ENCODE results near the gene MEIS1.

The MEIS1 gene

DNA sequence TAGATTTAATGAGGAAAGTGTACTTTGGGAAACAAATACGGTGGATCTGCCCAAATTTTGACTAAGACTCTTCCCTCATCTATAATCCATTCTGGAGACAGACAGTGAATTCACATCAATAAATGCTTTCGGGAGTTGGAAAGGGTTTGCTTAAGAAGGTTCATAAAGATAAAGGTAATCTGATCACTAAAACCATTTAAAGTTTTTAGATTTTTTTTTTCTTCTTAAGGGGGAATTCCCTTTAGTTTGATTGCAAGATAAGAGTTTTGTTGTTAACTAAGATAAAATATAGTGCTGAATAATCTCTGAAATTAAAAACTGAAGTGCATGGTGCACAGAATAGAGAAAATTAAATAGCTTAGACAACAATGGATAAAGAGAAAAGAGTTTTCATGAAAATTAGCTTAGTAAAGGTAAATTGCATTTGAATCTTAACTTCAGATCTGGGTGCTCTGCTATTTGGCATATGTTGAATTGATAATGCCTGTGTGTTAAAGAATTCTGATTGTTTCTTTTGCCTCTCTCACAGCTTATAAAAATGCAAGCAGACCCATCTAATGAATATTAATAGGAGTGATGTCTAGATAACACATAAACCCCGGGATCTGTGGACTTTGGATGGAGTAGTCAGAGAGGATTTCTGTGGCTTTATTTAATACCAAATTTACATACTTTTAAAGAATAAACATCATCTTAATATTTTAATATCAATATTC lies 100.8 kb downstream of the MEIS1 start:
- Histone ChIP-seq H3K4ac (ENCODE audit: low read depth in 1 of 2, low read length in 2 of 2) (no peak overlapping the region), H3K23ac (ENCODE audit: low read length in 2 of 2) (no peak overlapping the region), H4K91ac (ENCODE audit: low read length) (no peak overlapping the region), H3K18ac (ENCODE audit: low read depth in 1 of 2, low read length in 2 of 2) (no peak overlapping the region), H3K14ac (ENCODE audit: low read length in 2 of 2) (no peak overlapping the region), H2BK120ac (ENCODE audit: low read depth, low read length) (no peak overlapping the region), H3K9me3 (ENCODE audit: control insufficient read depth, low read length) (no peaks in the 10 kb centered on the region), H3K79me1 (replicated peaks; ENCODE audit: low read length, poor library complexity, severe bottlenecking) (no peaks in the 10 kb centered on the region), H2BK12ac (ENCODE audit: low read length in 2 of 2) (no peak overlapping the region), H2AFZ (ENCODE audit: low read depth, low read length) (no peak overlapping the region), H2BK5ac (ENCODE audit: low read depth, low read length, poor library complexity, severe bottlenecking) (no peak overlapping the region), H3K27me3 (ENCODE audit: control insufficient read depth in 1 of 2, insufficient read depth in 1 of 2, low read length in 2 of 2) (no peaks in the 10 kb centered on the region), H3K36me3 (ENCODE audit: control insufficient read depth in 1 of 2, insufficient read depth in 2 of 2, low read depth in 1 of 2, low read length in 2 of 2) (no peaks in the 10 kb centered on the region), H3K4me1 (ENCODE audit: control insufficient read depth, insufficient read depth, low read depth, low read length) (no peaks in the 10 kb centered on the region), H2AK5ac (ENCODE audit: low read length, severe bottlenecking) (no peak overlapping the region), H3K9ac (ENCODE audit: low read length) (no peak overlapping the region), H3K4me3 (ENCODE audit: insufficient read depth in 1 of 2, low read depth in 1 of 2, low read length in 2 of 2) (no peak overlapping the region), H3K4me2 (ENCODE audit: low read length, poor library complexity, severe bottlenecking) (no peak overlapping the region), H4K8ac (ENCODE audit: low read length) (no peak overlapping the region), H3K27ac (ENCODE audit: low read length, poor library complexity, severe bottlenecking) (no peak overlapping the region), H2BK15ac (ENCODE audit: low read depth, poor library complexity, severe bottlenecking) (no peak overlapping the region)
- whole genome bisulfite sequencing, result no CpG with 5 or more reads among the region's 3 CpGs
- no peak for DNase-seq

DNA sequence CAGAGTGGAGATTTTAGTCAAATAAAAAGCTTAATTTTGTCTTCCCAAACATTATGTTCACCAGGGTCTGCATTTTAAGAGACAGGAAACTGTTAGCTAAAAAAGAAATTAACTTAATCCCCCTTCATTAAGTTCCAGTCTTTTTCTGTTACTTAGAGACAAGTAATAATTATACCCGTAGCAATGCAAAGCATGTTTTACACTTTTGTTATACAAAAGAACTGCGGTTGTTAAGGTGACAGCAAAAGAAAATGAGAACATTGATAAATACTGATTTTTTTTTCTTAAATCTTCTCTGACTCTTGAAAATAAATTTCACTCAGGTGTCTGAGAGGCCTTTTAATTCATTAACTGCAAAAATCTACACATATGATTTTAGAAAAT lies 101.4 kb downstream of the MEIS1 start:
- no peak overlapping the region for H3K4me2 ChIP-seq (ENCODE audit: low read length, poor library complexity, severe bottlenecking)
- no peak overlapping the region for H3K27ac ChIP-seq (ENCODE audit: low read length, poor library complexity, severe bottlenecking)
- no peaks in the 10 kb centered on the region for H3K9me3 ChIP-seq (ENCODE audit: control insufficient read depth, low read length)
- H4K8ac ChIP-seq (ENCODE audit: low read length), result no peak overlapping the region
- H3K4ac ChIP-seq (ENCODE audit: low read depth in 1 of 2, low read length in 2 of 2), result no peak overlapping the region
- no peak overlapping the region for H2BK5ac ChIP-seq (ENCODE audit: low read depth, low read length, poor library complexity, severe bottlenecking)
- no peak overlapping the region for H4K91ac ChIP-seq (ENCODE audit: low read length)
- H2AK5ac ChIP-seq (ENCODE audit: low read length, severe bottlenecking), result no peak overlapping the region
- H3K27me3 ChIP-seq (ENCODE audit: control insufficient read depth in 1 of 2, insufficient read depth in 1 of 2, low read length in 2 of 2), result no peaks in the 10 kb centered on the region
- DNase-seq, result no peak
- H3K14ac ChIP-seq (ENCODE audit: low read length in 2 of 2), result no peak overlapping the region
- H2AFZ ChIP-seq (ENCODE audit: low read depth, low read length), result no peak overlapping the region
- H3K36me3 ChIP-seq (ENCODE audit: control insufficient read depth in 1 of 2, insufficient read depth in 2 of 2, low read depth in 1 of 2, low read length in 2 of 2), result no peaks in the 10 kb centered on the region
- no peaks in the 10 kb centered on the region for H3K4me1 ChIP-seq (ENCODE audit: control insufficient read depth, insufficient read depth, low read depth, low read length)
- H3K23ac ChIP-seq (ENCODE audit: low read length in 2 of 2), result no peak overlapping the region
- H2BK120ac ChIP-seq (ENCODE audit: low read depth, low read length), result no peak overlapping the region
- no peak overlapping the region for H3K4me3 ChIP-seq (ENCODE audit: insufficient read depth in 1 of 2, low read depth in 1 of 2, low read length in 2 of 2)
- H3K79me1 ChIP-seq (replicated peaks; ENCODE audit: low read length, poor library complexity, severe bottlenecking), result no peaks in the 10 kb centered on the region
- no peak overlapping the region for H2BK15ac ChIP-seq (ENCODE audit: low read depth, poor library complexity, severe bottlenecking)
- H3K9ac ChIP-seq (ENCODE audit: low read length), result no peak overlapping the region
- H2BK12ac ChIP-seq (ENCODE audit: low read length in 2 of 2), result no peak overlapping the region
- WGBS, result no CpG with 5 or more reads among the region's 2 CpGs
- H3K18ac ChIP-seq (ENCODE audit: low read depth in 1 of 2, low read length in 2 of 2), result no peak overlapping the region

DNA sequence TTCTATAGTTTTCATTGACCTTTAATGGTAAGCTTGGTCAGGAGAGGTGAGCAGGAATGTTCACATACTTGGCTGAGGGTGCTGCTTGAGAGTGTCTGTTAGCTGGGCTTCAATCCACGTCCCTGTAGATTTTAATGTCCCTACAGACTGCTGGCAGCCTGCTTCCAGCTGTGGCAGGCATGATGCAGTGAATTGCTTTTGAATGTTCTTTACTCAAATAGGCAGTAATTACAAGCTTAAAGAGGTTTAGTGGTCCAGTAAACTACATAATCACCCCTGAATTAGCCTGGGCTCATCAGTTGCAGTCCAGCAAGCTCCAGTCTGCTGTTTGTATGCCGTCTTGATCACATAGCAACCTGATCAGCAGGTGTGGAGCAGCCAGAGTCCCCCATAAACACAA lies 102.1 kb downstream of the MEIS1 start:
- H3K23ac ChIP-seq (ENCODE audit: low read length in 2 of 2), result no peak overlapping the region

DNA sequence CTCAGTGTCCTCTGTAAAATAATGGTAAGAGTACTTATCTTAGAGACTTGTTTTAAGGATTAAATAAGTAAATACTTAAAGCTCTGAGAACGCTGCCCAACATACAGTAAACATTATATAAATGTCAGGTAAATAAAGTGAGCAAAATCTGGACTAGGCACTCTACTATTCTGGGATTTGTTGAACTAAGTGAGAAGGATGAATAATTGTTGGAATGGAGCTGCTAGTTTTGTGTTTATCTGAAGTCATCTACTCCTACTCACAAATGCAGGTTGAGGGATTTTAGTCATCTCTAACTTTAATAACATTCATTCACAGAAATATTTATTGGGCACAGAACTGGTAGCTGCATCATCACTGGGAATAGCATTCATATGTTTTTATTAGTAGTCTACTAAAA lies 103.4 kb downstream of the MEIS1 start:
- Histone ChIP-seq H3K4ac (ENCODE audit: low read depth in 1 of 2, low read length in 2 of 2) (no peak overlapping the region), H3K4me2 (ENCODE audit: low read length, poor library complexity, severe bottlenecking) (no peak overlapping the region), H3K14ac (ENCODE audit: low read length in 2 of 2) (no peak overlapping the region), H2BK5ac (ENCODE audit: low read depth, low read length, poor library complexity, severe bottlenecking) (no peak overlapping the region), H2BK120ac (ENCODE audit: low read depth, low read length) (no peak overlapping the region), H2AFZ (ENCODE audit: low read depth, low read length) (no peak overlapping the region), H4K91ac (ENCODE audit: low read length) (no peak overlapping the region), H3K9ac (ENCODE audit: low read length) (no peak overlapping the region), H3K23ac (ENCODE audit: low read length in 2 of 2) (no peak overlapping the region), H3K27me3 (ENCODE audit: control insufficient read depth in 1 of 2, insufficient read depth in 1 of 2, low read length in 2 of 2) (no peaks in the 10 kb centered on the region), H3K18ac (ENCODE audit: low read depth in 1 of 2, low read length in 2 of 2) (no peak overlapping the region), H2BK15ac (ENCODE audit: low read depth, poor library complexity, severe bottlenecking) (no peak overlapping the region), H3K36me3 (ENCODE audit: control insufficient read depth in 1 of 2, insufficient read depth in 2 of 2, low read depth in 1 of 2, low read length in 2 of 2) (peaks cover 0 to 4% of the 10 kb centered on the region in 2 experiments), H2BK12ac (ENCODE audit: low read length in 2 of 2) (no peak overlapping the region), H3K27ac (ENCODE audit: low read length, poor library complexity, severe bottlenecking) (no peak overlapping the region), H3K9me3 (ENCODE audit: control insufficient read depth, low read length) (no peaks in the 10 kb centered on the region), H2AK5ac (ENCODE audit: low read length, severe bottlenecking) (no peak overlapping the region), H3K79me1 (replicated peaks; ENCODE audit: low read length, poor library complexity, severe bottlenecking) (no peaks in the 10 kb centered on the region), H3K4me3 (ENCODE audit: insufficient read depth in 1 of 2, low read depth in 1 of 2, low read length in 2 of 2) (no peak overlapping the region), H4K8ac (ENCODE audit: low read length) (no peak overlapping the region), H3K4me1 (ENCODE audit: control insufficient read depth, insufficient read depth, low read depth, low read length) (no peaks in the 10 kb centered on the region)
- WGBS, result no CpG with 5 or more reads among the region's 1 CpG
- no peak for DNase-seq

More for the DNA sequence above, 102.1 kb downstream of the MEIS1 start:
- Histone ChIP-seq H3K18ac (ENCODE audit: low read depth in 1 of 2, low read length in 2 of 2) (no peak overlapping the region), H2BK5ac (ENCODE audit: low read depth, low read length, poor library complexity, severe bottlenecking) (no peak overlapping the region), H3K27ac (ENCODE audit: low read length, poor library complexity, severe bottlenecking) (no peak overlapping the region), H2BK120ac (ENCODE audit: low read depth, low read length) (no peak overlapping the region), H3K36me3 (ENCODE audit: control insufficient read depth in 1 of 2, insufficient read depth in 2 of 2, low read depth in 1 of 2, low read length in 2 of 2) (peaks cover 0 to 2% of the 10 kb centered on the region in 2 experiments), H2AFZ (ENCODE audit: low read depth, low read length) (no peak overlapping the region), H3K4me3 (ENCODE audit: insufficient read depth in 1 of 2, low read depth in 1 of 2, low read length in 2 of 2) (no peak overlapping the region), H3K9me3 (ENCODE audit: control insufficient read depth, low read length) (no peaks in the 10 kb centered on the region), H3K4me1 (ENCODE audit: control insufficient read depth, insufficient read depth, low read depth, low read length) (no peaks in the 10 kb centered on the region), H3K4ac (ENCODE audit: low read depth in 1 of 2, low read length in 2 of 2) (no peak overlapping the region), H4K91ac (ENCODE audit: low read length) (no peak overlapping the region), H2AK5ac (ENCODE audit: low read length, severe bottlenecking) (no peak overlapping the region), H3K27me3 (ENCODE audit: control insufficient read depth in 1 of 2, insufficient read depth in 1 of 2, low read length in 2 of 2) (no peaks in the 10 kb centered on the region), H3K79me1 (replicated peaks; ENCODE audit: low read length, poor library complexity, severe bottlenecking) (no peaks in the 10 kb centered on the region), H4K8ac (ENCODE audit: low read length) (no peak overlapping the region), H2BK12ac (ENCODE audit: low read length in 2 of 2) (no peak overlapping the region), H3K4me2 (ENCODE audit: low read length, poor library complexity, severe bottlenecking) (no peak overlapping the region), H2BK15ac (ENCODE audit: low read depth, poor library complexity, severe bottlenecking) (no peak overlapping the region), H3K9ac (ENCODE audit: low read length) (no peak overlapping the region), H3K14ac (ENCODE audit: low read length in 2 of 2) (no peak overlapping the region)
- no peak for DNase-seq
- 77% methylated on average over 2 of the region's 2 CpGs for WGBS
